Measurements from ENCODE around the gene EYS. TPM values are rescaled to one million over a fixed set of nuclear protein-coding genes. Genes with fewer than 3 reads are reported as not detected.

EYS gene
- total RNA-seq, 1 donor from 2014 or later, result not detected

- no peaks in the 10 kb centered on the region for H3K27me3 Mint-ChIP-seq (ENCODE audit: unreplicated experiment)
- peaks cover 19% of the 10 kb centered on the region for H3K4me1 Mint-ChIP-seq (ENCODE audit: unreplicated experiment)
- no peak for DNase-seq (ENCODE audit: low spot score)
- H3K27ac Mint-ChIP-seq (ENCODE audit: unreplicated experiment), result no peak overlapping the region
- H3K9me3 Mint-ChIP-seq (ENCODE audit: unreplicated experiment), result no peaks in the 10 kb centered on the region
- H3K4me3 Mint-ChIP-seq (ENCODE audit: unreplicated experiment), result no peak overlapping the region
- H3K36me3 Mint-ChIP-seq (ENCODE audit: low read depth, unreplicated experiment), result no peaks in the 10 kb centered on the region
- no peak for TF ChIP-seq CTCF (IDR thresholded peaks at IDR 0.05; ENCODE audit: unreplicated experiment)
These were observed 989.7 kb downstream of the EYS start for GRCh38 chr6:64717281-64717680.

GRCh38 chr6:64715624-64716023 lies 991.4 kb downstream of the EYS start:
- H3K4me3 Mint-ChIP-seq (ENCODE audit: unreplicated experiment), result no peak overlapping the region
- H3K4me1 Mint-ChIP-seq (ENCODE audit: unreplicated experiment), result peaks cover 16% of the 10 kb centered on the region
- no peaks in the 10 kb centered on the region for H3K27me3 Mint-ChIP-seq (ENCODE audit: unreplicated experiment)
- TF ChIP-seq CTCF (IDR thresholded peaks at IDR 0.05; ENCODE audit: unreplicated experiment), result no peak
- no peak for DNase-seq (ENCODE audit: low spot score)
- no peaks in the 10 kb centered on the region for H3K9me3 Mint-ChIP-seq (ENCODE audit: unreplicated experiment)
- no peaks in the 10 kb centered on the region for H3K36me3 Mint-ChIP-seq (ENCODE audit: low read depth, unreplicated experiment)
- H3K27ac Mint-ChIP-seq (ENCODE audit: unreplicated experiment), result no peak overlapping the region

- no peak for DNase-seq (ENCODE audit: low spot score)
- H3K4me1 Mint-ChIP-seq (ENCODE audit: unreplicated experiment), result peaks cover 15% of the 10 kb centered on the region
- no peaks in the 10 kb centered on the region for H3K9me3 Mint-ChIP-seq (ENCODE audit: unreplicated experiment)
- no peaks in the 10 kb centered on the region for H3K27me3 Mint-ChIP-seq (ENCODE audit: unreplicated experiment)
- H3K4me3 Mint-ChIP-seq (ENCODE audit: unreplicated experiment), result no peak overlapping the region
- H3K36me3 Mint-ChIP-seq (ENCODE audit: low read depth, unreplicated experiment), result no peaks in the 10 kb centered on the region
- no peak for TF ChIP-seq CTCF (IDR thresholded peaks at IDR 0.05; ENCODE audit: unreplicated experiment)
- H3K27ac Mint-ChIP-seq (ENCODE audit: unreplicated experiment), result no peak overlapping the region
These were observed 993.0 kb downstream of the EYS start for GRCh38 chr6:64714073-64714472.

- Mint-ChIP-seq H3K4me1 (ENCODE audit: unreplicated experiment) (peaks cover 14% of the 10 kb centered on the region), H3K9me3 (ENCODE audit: unreplicated experiment) (no peaks in the 10 kb centered on the region), H3K36me3 (ENCODE audit: low read depth, unreplicated experiment) (no peaks in the 10 kb centered on the region), H3K27ac (ENCODE audit: unreplicated experiment) (no peak overlapping the region), H3K27me3 (ENCODE audit: unreplicated experiment) (no peaks in the 10 kb centered on the region), H3K4me3 (ENCODE audit: unreplicated experiment) (no peak overlapping the region)
- TF ChIP-seq CTCF (IDR thresholded peaks at IDR 0.05; ENCODE audit: unreplicated experiment), result no peak
- DNase-seq (ENCODE audit: low spot score), result no peak
These were observed 993.9 kb downstream of the EYS start for GRCh38 chr6:64713175-64713574.

GRCh38 chr6:64712606-64713005 lies 994.4 kb downstream of the EYS start:
- H3K4me3 Mint-ChIP-seq (ENCODE audit: unreplicated experiment), result no peak overlapping the region
- no peaks in the 10 kb centered on the region for H3K9me3 Mint-ChIP-seq (ENCODE audit: unreplicated experiment)
- no peaks in the 10 kb centered on the region for H3K36me3 Mint-ChIP-seq (ENCODE audit: low read depth, unreplicated experiment)
- no peaks in the 10 kb centered on the region for H3K27me3 Mint-ChIP-seq (ENCODE audit: unreplicated experiment)
- no peak for TF ChIP-seq CTCF (IDR thresholded peaks at IDR 0.05; ENCODE audit: unreplicated experiment)
- no peak overlapping the region for H3K27ac Mint-ChIP-seq (ENCODE audit: unreplicated experiment)
- DNase-seq (ENCODE audit: low spot score), result no peak
- peaks cover 13% of the 10 kb centered on the region for H3K4me1 Mint-ChIP-seq (ENCODE audit: unreplicated experiment)

All from endothelial cell (in vitro differentiated cells).